GM12878 (cell line): ENCODE results near the gene CCDC8. TPM values are rescaled to one million over a fixed set of nuclear protein-coding genes. Genes with fewer than 3 reads are reported as not detected.

Experiments used
- ATAC-seq: fragments of 200-7000 bp; cut with Tn5 transposase; 3 replicates; pipeline ENCODE4 v1.9.1; 2020; ENCODE audit warnings: mild to moderate bottlenecking, moderate library complexity
- BruUV-seq: library from RNA; stranded (reverse); fragments of 400-500 nt; replicated peaks from 2 replicates; lab custom pipeline; 2021; lab: Mats Ljungman, UMichigan
- CTCF ChIA-PET: fragments of 300-600 bp; sonication (Branson Sonifier 250); formaldehyde crosslinking; extraction: SDS; loops from one replicate; lab custom pipeline; 2021; ENCODE audit warnings: inconsistent platforms; lab: Yijun Ruan, JAX
- POLR2A ChIA-PET: fragments of 350-600 bp; formaldehyde crosslinking; extraction: SDS; loops from one replicate; lab custom pipeline; 2021; ENCODE audit warnings: inconsistent platforms; lab: Charles Lee
- RAD21 ChIA-PET: fragments of 300-600 bp; sonication (Branson Sonifier 250); formaldehyde crosslinking; loops from one replicate; lab custom pipeline; 2023; ENCODE audit warnings: antibody characterized with exemption; ENCODE audit not compliant: unreplicated experiment; lab: Charles Lee
- SMC1A ChIA-PET: fragments of 300-600 bp; sonication (Branson Sonifier 250); formaldehyde crosslinking; loops from one replicate; lab custom pipeline; 2023; ENCODE audit not compliant: unreplicated experiment, uncharacterized antibody; lab: Charles Lee
- DNase-seq: peaks from one replicate; pipeline ENCODE4 v3.0.0-alpha.2; 2011; ENCODE audit warnings: low read depth, low spot score
- FAIRE-seq: peaks from 3 replicates; lab custom pipeline; 2011; peaks lifted over from hg19 to GRCh38; lab: Jason Lieb, UNC
- H2AFZ ChIP-seq: 2 replicates; pipeline ENCODE4 v1.6.0; 2011; ENCODE audit warnings: low read depth, low read length, control low read depth; ENCODE audit not compliant: control insufficient read depth
- H3K27ac ChIP-seq: 2 replicates; pipeline ENCODE4 v1.5.1; 2011; ENCODE audit warnings: control low read depth; ENCODE audit not compliant: control insufficient read depth, insufficient read depth
- H3K27me3 ChIP-seq, 2 experiments: replicated peaks in 1 of 2; 2 replicates each; pipeline versions ENCODE4 v1.6.0 to v1.6.1; 2011; ENCODE audit warnings: low read length in 1 of 2; ENCODE audit not compliant: control insufficient read depth in 2 of 2, insufficient read depth in 2 of 2
- H3K36me3 ChIP-seq, 2 experiments: 2 replicates each; pipeline ENCODE4 v1.5.1; 2011; ENCODE audit warnings: low read length in 1 of 2; ENCODE audit not compliant: control insufficient read depth in 2 of 2, insufficient read depth in 2 of 2
- H3K4me1 ChIP-seq: 2 replicates; pipeline ENCODE4 v1.6.1; 2011; ENCODE audit warnings: mild to moderate bottlenecking, low read length, moderate library complexity, mixed read lengths; ENCODE audit not compliant: control insufficient read depth, insufficient read depth
- H3K4me2 ChIP-seq: 2 replicates; pipeline ENCODE4 v1.6.0; 2011; ENCODE audit warnings: control low read depth; ENCODE audit not compliant: control insufficient read depth, insufficient read depth
- H3K4me3 ChIP-seq: fragments of 200-600 bp; sonication (generic); 2 replicates; pipeline ENCODE4 v1.5.1; 2016
- H3K79me2 ChIP-seq: 2 replicates; pipeline ENCODE4 v1.6.0; 2011; ENCODE audit warnings: low read length; ENCODE audit not compliant: control insufficient read depth, insufficient read depth
- H3K9ac ChIP-seq: 2 replicates; pipeline ENCODE4 v1.8.0; 2011; ENCODE audit warnings: low read length, control low read depth, mixed read lengths; ENCODE audit not compliant: control insufficient read depth, insufficient read depth
- H3K9me3 ChIP-seq: replicated peaks from 3 replicates; pipeline ENCODE4 v1.5.1; 2011; ENCODE audit warnings: mild to moderate bottlenecking, low read length; ENCODE audit not compliant: control insufficient read depth, insufficient read depth
- H4K20me1 ChIP-seq: 2 replicates; pipeline ENCODE4 v1.6.0; 2011; ENCODE audit not compliant: control insufficient read depth, insufficient read depth
- BCL11A ChIP-seq: IDR thresholded peaks from 2 replicates; pipeline ENCODE4 v1.6.1; 2011; ENCODE audit warnings: low read depth, low read length
- ESRRA ChIP-seq: IDR thresholded peaks from 2 replicates; pipeline ENCODE4 v1.6.1; 2012; ENCODE audit warnings: mild to moderate bottlenecking, low read length, improper control_type of control experiment
- FOXK2 ChIP-seq: fragments of 450-650 bp; IDR thresholded peaks from 2 replicates; pipeline ENCODE4 v1.6.1; 2017; ENCODE audit warnings: mild to moderate bottlenecking, moderate library complexity
- GATAD2B ChIP-seq: fragments of 450-650 bp; conservative IDR thresholded peaks from 2 replicates; pipeline ENCODE4 v1.6.1; 2017; ENCODE audit warnings: low read depth, mild to moderate bottlenecking, moderate library complexity
- KAT2A ChIP-seq: conservative IDR thresholded peaks from 2 replicates; pipeline ENCODE4 v1.6.1; 2011; ENCODE audit warnings: low read depth, low read length; ENCODE audit not compliant: control insufficient read depth
- MEF2B ChIP-seq: fragments of 450-650 bp; IDR thresholded peaks from 2 replicates; pipeline ENCODE4 v1.6.1; 2018; ENCODE audit warnings: mild to moderate bottlenecking, moderate library complexity; ENCODE audit not compliant: partially characterized antibody, poor library complexity, severe bottlenecking
- MTA2 ChIP-seq: fragments of 450-650 bp; IDR thresholded peaks from 2 replicates; pipeline ENCODE4 v1.6.1; 2016; ENCODE audit warnings: low read depth, mild to moderate bottlenecking, moderate library complexity
- RCOR1 ChIP-seq: conservative IDR thresholded peaks from 2 replicates; pipeline ENCODE4 v1.6.1; 2012; ENCODE audit warnings: low read depth, low read length, improper control_type of control experiment
- SMC3 ChIP-seq: IDR thresholded peaks from 2 replicates; pipeline ENCODE4 v1.6.1; 2011; ENCODE audit warnings: low read length, improper control_type of control experiment, borderline replicate concordance
- ZBTB4 ChIP-seq: fragments of 450-650 bp; formaldehyde crosslinking; IDR thresholded peaks from 2 replicates; pipeline ENCODE4 v1.4.0; 2022; ENCODE audit warnings: mild to moderate bottlenecking, moderate library complexity
- ZNF384 ChIP-seq: IDR thresholded peaks from 2 replicates; pipeline ENCODE4 v1.6.1; 2012; ENCODE audit warnings: low read depth, mild to moderate bottlenecking, low read length, improper control_type of control experiment, borderline replicate concordance
- WGBS: methylation state at CpG from one replicate; pipeline ENCODE4 v1.1.6; 2016; ENCODE audit warnings: low lambda C conversion rate; ENCODE audit not compliant: insufficient replicate concordance, insufficient coverage; ENCODE audit errors: missing lambda C conversion rate; 5-methylcytosine and 5-hydroxymethylcytosine counted together
- in situ Hi-C: fragments of 300-500 bp; cut with MboI; formaldehyde crosslinking; loops from 9 replicates; pipeline ENCODE4 v1.14.3; 2018; ENCODE audit warnings: mixed read lengths
- intact Hi-C: fragments of 100-400 bp; cut with micrococcal nuclease; formaldehyde crosslinking; loops from one replicate; pipeline ENCODE4 v1.14.2; 2022; ENCODE audit not compliant: unreplicated experiment
- polyA plus RNA-seq, 11 experiments: library from polyadenylated mRNA; depleted of rRNA in 4 of 11; unstranded in 6 of 11; stranded (reverse) in 5 of 11; fragments of >200 nt; fragmentation: Nextera tagmentation in 4 of 11; fragmentation: Illumina TruSeq in 1 of 11; extraction: Ambion mirVana in 4 of 11; extraction: Trizol in 1 of 11; gene quantifications; 1 replicate in 1 of 11; 2 replicates in 10 of 11; pipeline versions ENCODE4 v1.2.1 to v1.2.3, GENCODE V29; 2011 to 2016; ENCODE audit warnings: inconsistent platforms in 2 of 11, missing spikeins in 2 of 11, low read depth in 1 of 11
- total RNA-seq, 4 experiments: library from RNA; depleted of rRNA in 3 of 4; stranded (reverse); fragments of >200 nt in 3 of 4; fragmentation: Illumina TruSeq in 1 of 4; extraction: Trizol in 1 of 4; gene quantifications; 2 replicates each; pipeline versions ENCODE4 v1.2.1 to v1.2.3, GENCODE V29; 2013 to 2021
- TF ChIP-seq, protein P1 (sequence below): IDR thresholded peaks from 2 replicates; pipeline ENCODE4 v1.6.1; 2012; ENCODE audit warnings: improper control_type of control experiment, low read depth, low read length; ENCODE audit not compliant: insufficient replicate concordance
- TF ChIP-seq, protein P2 (sequence below): IDR thresholded peaks from 2 replicates; pipeline ENCODE4 v1.6.1; 2011; ENCODE audit warnings: low read depth, low read length, improper control_type of control experiment, borderline replicate concordance
- TF ChIP-seq, protein P3 (sequence below): IDR thresholded peaks from 2 replicates; pipeline ENCODE4 v1.6.1; 2011; ENCODE audit warnings: mild to moderate bottlenecking, low read depth, low read length, moderate library complexity; ENCODE audit not compliant: insufficient replicate concordance

Gene CCDC8
- total and polyA plus RNA-seq, 10 of the 15 experiments (the other 5 are each of a cell fraction or from before 2014, with no cell fraction given), result under 0.01 to 0.15 (median 0.05) TPM; not detected in 5

DNA sequence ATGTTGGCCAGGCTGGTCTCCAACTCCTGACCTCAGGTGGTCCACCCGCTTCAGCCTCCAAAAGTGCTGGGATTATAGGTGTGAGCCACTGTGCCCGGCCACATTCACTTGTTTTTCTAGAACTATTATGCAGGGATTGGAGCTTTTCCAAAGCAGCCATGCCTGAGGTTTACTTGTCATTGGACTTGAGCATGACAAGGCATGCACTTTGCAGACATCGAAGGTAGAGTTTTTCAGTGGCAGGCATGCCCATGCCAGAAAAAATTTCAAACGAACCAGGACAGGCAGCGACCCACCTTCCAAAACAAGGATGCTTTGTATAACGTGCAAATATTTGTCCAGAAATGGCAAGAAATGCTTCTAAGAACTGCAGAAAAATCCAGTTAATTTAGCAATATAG is 40.3 kb upstream of the CCDC8 start:
- Histone ChIP-seq H3K27me3 (no peaks in the 10 kb centered on the region; a peak in 1 of 4 replicates), H4K20me1 (no peaks in the 10 kb centered on the region), H3K9me3 (no peaks in the 10 kb centered on the region; the same call in 2 of the 3 replicates), H3K79me2 (no peaks in the 10 kb centered on the region), H2AFZ (no peak overlapping the region), H3K36me3 (no peaks in the 10 kb centered on the region), H3K4me3 (no peak overlapping the region), H3K4me1 (no peaks in the 10 kb centered on the region), H3K4me2 (no peak overlapping the region), H3K27ac (no peak overlapping the region), H3K9ac (no peak overlapping the region)
- in situ Hi-C loops (no loop called here), intact Hi-C loops (no loop called here)
- DNase-seq (no peak), FAIRE-seq (no peak), ATAC-seq (no peak)
- RAD21 ChIA-PET, result no interaction called here
- CTCF ChIA-PET, result no interaction called here
- SMC1A ChIA-PET, result no interaction called here
- POLR2A ChIA-PET, result no interaction called here
- WGBS, result 32% methylated on average over 6 of the region's 6 CpGs
- no TSS peak for BruUV-seq
- TF ChIP-seq, protein P1, sequence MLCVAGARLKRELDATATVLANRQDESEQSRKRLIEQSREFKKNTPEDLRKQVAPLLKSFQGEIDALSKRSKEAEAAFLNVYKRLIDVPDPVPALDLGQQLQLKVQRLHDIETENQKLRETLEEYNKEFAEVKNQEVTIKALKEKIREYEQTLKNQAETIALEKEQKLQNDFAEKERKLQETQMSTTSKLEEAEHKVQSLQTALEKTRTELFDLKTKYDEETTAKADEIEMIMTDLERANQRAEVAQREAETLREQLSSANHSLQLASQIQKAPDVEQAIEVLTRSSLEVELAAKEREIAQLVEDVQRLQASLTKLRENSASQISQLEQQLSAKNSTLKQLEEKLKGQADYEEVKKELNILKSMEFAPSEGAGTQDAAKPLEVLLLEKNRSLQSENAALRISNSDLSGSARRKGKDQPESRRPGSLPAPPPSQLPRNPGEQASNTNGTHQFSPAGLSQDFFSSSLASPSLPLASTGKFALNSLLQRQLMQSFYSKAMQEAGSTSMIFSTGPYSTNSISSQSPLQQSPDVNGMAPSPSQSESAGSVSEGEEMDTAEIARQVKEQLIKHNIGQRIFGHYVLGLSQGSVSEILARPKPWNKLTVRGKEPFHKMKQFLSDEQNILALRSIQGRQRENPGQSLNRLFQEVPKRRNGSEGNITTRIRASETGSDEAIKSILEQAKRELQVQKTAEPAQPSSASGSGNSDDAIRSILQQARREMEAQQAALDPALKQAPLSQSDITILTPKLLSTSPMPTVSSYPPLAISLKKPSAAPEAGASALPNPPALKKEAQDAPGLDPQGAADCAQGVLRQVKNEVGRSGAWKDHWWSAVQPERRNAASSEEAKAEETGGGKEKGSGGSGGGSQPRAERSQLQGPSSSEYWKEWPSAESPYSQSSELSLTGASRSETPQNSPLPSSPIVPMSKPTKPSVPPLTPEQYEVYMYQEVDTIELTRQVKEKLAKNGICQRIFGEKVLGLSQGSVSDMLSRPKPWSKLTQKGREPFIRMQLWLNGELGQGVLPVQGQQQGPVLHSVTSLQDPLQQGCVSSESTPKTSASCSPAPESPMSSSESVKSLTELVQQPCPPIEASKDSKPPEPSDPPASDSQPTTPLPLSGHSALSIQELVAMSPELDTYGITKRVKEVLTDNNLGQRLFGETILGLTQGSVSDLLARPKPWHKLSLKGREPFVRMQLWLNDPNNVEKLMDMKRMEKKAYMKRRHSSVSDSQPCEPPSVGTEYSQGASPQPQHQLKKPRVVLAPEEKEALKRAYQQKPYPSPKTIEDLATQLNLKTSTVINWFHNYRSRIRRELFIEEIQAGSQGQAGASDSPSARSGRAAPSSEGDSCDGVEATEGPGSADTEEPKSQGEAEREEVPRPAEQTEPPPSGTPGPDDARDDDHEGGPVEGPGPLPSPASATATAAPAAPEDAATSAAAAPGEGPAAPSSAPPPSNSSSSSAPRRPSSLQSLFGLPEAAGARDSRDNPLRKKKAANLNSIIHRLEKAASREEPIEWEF, result no peak
- TF ChIP-seq GATAD2B (no peak), KAT2A (no peak), FOXK2 (no peak), SMC3 (no peak), ZNF384 (no peak), MEF2B (no peak), MTA2 (no peak), ESRRA (no peak), RCOR1 (no peak), ZBTB4 (CRISPR knock-in tag) (no peak), BCL11A (no peak)
- TF ChIP-seq, protein P2, sequence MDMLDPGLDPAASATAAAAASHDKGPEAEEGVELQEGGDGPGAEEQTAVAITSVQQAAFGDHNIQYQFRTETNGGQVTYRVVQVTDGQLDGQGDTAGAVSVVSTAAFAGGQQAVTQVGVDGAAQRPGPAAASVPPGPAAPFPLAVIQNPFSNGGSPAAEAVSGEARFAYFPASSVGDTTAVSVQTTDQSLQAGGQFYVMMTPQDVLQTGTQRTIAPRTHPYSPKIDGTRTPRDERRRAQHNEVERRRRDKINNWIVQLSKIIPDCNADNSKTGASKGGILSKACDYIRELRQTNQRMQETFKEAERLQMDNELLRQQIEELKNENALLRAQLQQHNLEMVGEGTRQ, result no peak
- TF ChIP-seq, protein P3, sequence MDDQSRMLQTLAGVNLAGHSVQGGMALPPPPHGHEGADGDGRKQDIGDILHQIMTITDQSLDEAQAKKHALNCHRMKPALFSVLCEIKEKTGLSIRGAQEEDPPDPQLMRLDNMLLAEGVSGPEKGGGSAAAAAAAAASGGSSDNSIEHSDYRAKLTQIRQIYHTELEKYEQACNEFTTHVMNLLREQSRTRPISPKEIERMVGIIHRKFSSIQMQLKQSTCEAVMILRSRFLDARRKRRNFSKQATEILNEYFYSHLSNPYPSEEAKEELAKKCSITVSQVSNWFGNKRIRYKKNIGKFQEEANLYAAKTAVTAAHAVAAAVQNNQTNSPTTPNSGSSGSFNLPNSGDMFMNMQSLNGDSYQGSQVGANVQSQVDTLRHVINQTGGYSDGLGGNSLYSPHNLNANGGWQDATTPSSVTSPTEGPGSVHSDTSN, result no peak
